ENCODE results near the gene SIAE.
"Not testable (repeated sequence)": the region's sequence is repeated elsewhere in the genome, so short reads cannot be mapped to it uniquely, and the experiment has no call there.

SIAE gene

GRCh38 chr11:124612567-124613246 is 60.8 kb downstream of the SIAE start:
- TF ChIP-seq CTCF (IDR thresholded peaks at IDR 0.05; ENCODE audit: low read depth, low read length): no peak
- no peak for DNase-seq (ENCODE audit: extremely low read depth, low read depth)

- TF ChIP-seq CTCF (IDR thresholded peaks at IDR 0.05; ENCODE audit: low read depth, low read length): no peak
- DNase-seq (ENCODE audit: extremely low read depth, low read depth): no peak
Measured at GRCh38 chr11:124612045-124612444, 61.5 kb downstream of the SIAE start.

GRCh38 chr11:124611064-124611463 is 62.5 kb downstream of the SIAE start, which contains the start of gene PANX3:
PANX3 (plus strand) TSS chr11:124611428; CDS start chr11:124611557, 129 bp downstream.
- DNase-seq (ENCODE audit: extremely low read depth, low read depth): no peak

GRCh38 chr11:124610295-124610694 is 63.2 kb downstream of the SIAE start:
- no peak for TF ChIP-seq CTCF (IDR thresholded peaks at IDR 0.05; ENCODE audit: low read depth, low read length)
- DNase-seq (ENCODE audit: extremely low read depth, low read depth): no peak

More at GRCh38 chr11:124611064-124611463, 62.5 kb downstream of the SIAE start, which contains the start of gene PANX3:
- TF ChIP-seq CTCF (IDR thresholded peaks at IDR 0.05; ENCODE audit: low read depth, low read length): no peak

- DNase-seq (ENCODE audit: extremely low read depth, low read depth): no peak
- no peak for TF ChIP-seq CTCF (IDR thresholded peaks at IDR 0.05; ENCODE audit: low read depth, low read length)
Measured at GRCh38 chr11:124608147-124608546, 65.4 kb downstream of the SIAE start.

GRCh38 chr11:124605719-124606118 is 67.8 kb downstream of the SIAE start:
- DNase-seq (ENCODE audit: extremely low read depth, low read depth): no peak
- no peak for TF ChIP-seq CTCF (IDR thresholded peaks at IDR 0.05; ENCODE audit: low read depth, low read length)

- DNase-seq (ENCODE audit: extremely low read depth, low read depth): not testable (repeated sequence)
Measured at GRCh38 chr11:124602723-124603122, 70.8 kb downstream of the SIAE start.

GRCh38 chr11:124602193-124602592 is 71.3 kb downstream of the SIAE start:
- TF ChIP-seq CTCF (IDR thresholded peaks at IDR 0.05; ENCODE audit: low read depth, low read length): no peak
- no peak for DNase-seq (ENCODE audit: extremely low read depth, low read depth)
